ENCODE data around the gene APLP1. TPM values are rescaled to one million over a fixed set of nuclear protein-coding genes. Genes with fewer than 3 reads are reported as not detected.

Gene APLP1
- polyA plus RNA-seq, 2 of the 4 experiments (the other 2 are of a cell fraction) = 54.7 to 60.4 TPM

DNA sequence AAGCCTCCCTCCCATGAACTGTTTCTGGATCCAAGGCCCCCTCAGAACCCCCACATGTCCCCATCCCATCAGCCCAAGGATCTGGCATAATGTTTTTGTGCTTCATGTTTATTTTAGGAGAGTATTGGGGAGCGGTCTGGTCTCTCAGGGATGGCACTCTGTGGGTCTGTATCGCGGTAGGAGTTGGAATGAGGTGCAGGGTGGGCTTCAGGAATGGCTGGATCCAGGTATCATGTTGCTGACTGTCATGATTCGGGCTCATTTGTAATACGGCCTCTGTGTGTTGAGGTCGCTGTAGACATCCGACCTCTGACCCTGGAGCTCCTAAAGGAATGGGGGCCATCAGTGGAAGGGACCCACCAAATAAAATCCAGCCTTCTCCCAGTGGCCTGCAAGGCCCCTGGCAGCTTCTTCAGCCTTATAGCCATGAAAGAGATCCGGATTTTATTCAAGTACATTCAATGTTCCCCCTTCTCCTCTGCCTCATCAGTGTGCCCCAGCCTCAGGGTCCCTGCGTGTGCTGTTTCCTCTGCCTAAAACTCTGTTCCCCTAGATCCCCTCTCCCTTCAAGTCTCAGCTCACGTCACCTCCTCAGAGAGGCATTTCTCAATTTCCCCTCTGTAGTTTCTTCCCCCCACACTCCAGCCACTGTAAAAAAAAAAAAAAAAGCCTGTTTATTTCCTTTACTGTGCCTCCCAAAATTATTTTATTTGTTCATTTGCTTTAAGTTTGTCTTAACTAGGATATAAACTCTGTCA, 36.1 kb downstream of the APLP1 start:
- H3K9me3 ChIP-seq = no peaks in the 10 kb centered on the region
- CTCF ChIA-PET = interaction anchor here (1.4 to 4.9 kb wide), 6 partner anchors 9 to 69 kb away, joined by 5 to 29 read pairs (median 7); no protein-coding TSS in a partner anchor
- H3K27ac ChIP-seq = no peak overlapping the region
- no peak for TF ChIP-seq HES2 (IDR thresholded peaks at IDR 0.05)
- TF ChIP-seq RARB (CRISPR knock-in tag; IDR thresholded peaks at IDR 0.05) = no peak
- no peak for TF ChIP-seq EHF (CRISPR knock-in tag; IDR thresholded peaks at IDR 0.05)
- no peak for TF ChIP-seq HMGXB4 (CRISPR knock-in tag; IDR thresholded peaks at IDR 0.05; ENCODE audit: borderline replicate concordance)
- TF ChIP-seq HOXB5 (CRISPR knock-in tag; IDR thresholded peaks at IDR 0.05) = no peak
- no peak for TF ChIP-seq FOXS1 (CRISPR knock-in tag; IDR thresholded peaks at IDR 0.05)
- no peak for TF ChIP-seq NPAS2 (CRISPR knock-in tag; IDR thresholded peaks at IDR 0.05; ENCODE audit: borderline replicate concordance)
- TF ChIP-seq FOSB (CRISPR knock-in tag; IDR thresholded peaks at IDR 0.05) = no peak
- no peak for TF ChIP-seq CHD2 (IDR thresholded peaks at IDR 0.05; ENCODE audit: low read length, partially characterized antibody)
- TF ChIP-seq RCOR1 (IDR thresholded peaks at IDR 0.05; ENCODE audit: low read depth, low read length) = no peak
- no peak for TF ChIP-seq BHLHE40 (IDR thresholded peaks at IDR 0.05; ENCODE audit: low read depth, low read length)
- TF ChIP-seq KDM5A (IDR thresholded peaks at IDR 0.05) = no peak
- POLR2A ChIA-PET = interaction anchor here (0.7 kb wide), 1 partner anchor 266 kb away, joined by 5 read pairs; no protein-coding TSS in a partner anchor
- H3K4me1 ChIP-seq = peaks cover 27% of the 10 kb centered on the region
- ATAC-seq = no peak
- no peak for FAIRE-seq
- DNase-seq (ENCODE audit: low read depth in 1 of 2, low spot score in 1 of 2) = no peak
- 85% methylated on average over 10 of the region's 10 CpGs for WGBS (ENCODE audit: missing lambda C conversion rate)
- no peak overlapping the region for H3K4me2 ChIP-seq
- H3K4me3 ChIP-seq = no peak overlapping the region

DNA sequence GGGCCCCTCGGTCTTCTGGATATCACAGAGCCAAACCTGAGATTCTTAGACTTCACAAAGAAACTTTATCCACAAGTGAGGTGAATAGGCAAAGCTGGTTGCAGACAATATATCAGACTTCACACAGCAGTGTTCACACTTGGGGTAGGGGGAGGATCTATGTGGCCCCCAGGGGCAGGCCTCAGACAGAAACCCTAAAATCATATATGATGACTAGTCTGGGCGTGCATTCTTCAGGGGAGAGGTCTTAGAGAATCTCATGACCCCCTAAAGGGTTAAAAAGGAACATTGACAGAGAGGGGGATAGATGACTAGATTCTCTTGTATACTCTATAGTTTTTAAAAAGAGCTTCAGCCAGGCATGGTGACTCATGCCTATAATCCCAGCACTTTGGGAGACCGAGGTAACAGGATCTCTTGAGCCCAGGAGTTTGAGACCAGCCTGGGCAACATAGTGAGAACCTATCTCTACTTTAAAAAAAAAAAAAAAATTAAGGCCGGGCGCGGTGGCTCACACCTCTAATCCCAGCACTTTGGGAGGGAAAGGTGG, 36.9 kb downstream of the APLP1 start:
- Histone ChIP-seq H3K9me3 (no peaks in the 10 kb centered on the region), H3K27ac (no peak overlapping the region), H3K4me1 (peaks cover 27% of the 10 kb centered on the region), H3K4me3 (no peak overlapping the region), H3K4me2 (no peak overlapping the region)
- no peak for DNase-seq (ENCODE audit: low read depth in 1 of 2, low spot score in 1 of 2)
- 73% methylated on average over 6 of the region's 6 CpGs for WGBS (ENCODE audit: missing lambda C conversion rate)
- POLR2A ChIA-PET = interaction anchor here (0.7 kb wide), 1 partner anchor 8 kb away, joined by 3 read pairs; no protein-coding TSS in a partner anchor
- ATAC-seq = no peak
- no peak for FAIRE-seq
- TF ChIP-seq, protein P1, sequence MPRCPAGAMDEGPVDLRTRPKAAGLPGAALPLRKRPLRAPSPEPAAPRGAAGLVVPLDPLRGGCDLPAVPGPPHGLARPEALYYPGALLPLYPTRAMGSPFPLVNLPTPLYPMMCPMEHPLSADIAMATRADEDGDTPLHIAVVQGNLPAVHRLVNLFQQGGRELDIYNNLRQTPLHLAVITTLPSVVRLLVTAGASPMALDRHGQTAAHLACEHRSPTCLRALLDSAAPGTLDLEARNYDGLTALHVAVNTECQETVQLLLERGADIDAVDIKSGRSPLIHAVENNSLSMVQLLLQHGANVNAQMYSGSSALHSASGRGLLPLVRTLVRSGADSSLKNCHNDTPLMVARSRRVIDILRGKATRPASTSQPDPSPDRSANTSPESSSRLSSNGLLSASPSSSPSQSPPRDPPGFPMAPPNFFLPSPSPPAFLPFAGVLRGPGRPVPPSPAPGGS (IDR thresholded peaks at IDR 0.05) = no peak
- TF ChIP-seq FOSL2 (IDR thresholded peaks at IDR 0.05) = no peak
- TF ChIP-seq FOSL2 (CRISPR knock-in tag; IDR thresholded peaks at IDR 0.05) = peak; percentile 53
- CTCF ChIA-PET = interaction anchor here (0.6 to 4.9 kb wide), 7 partner anchors 10 to 368 kb away, joined by 3 to 29 read pairs (median 6); no protein-coding TSS in a partner anchor

DNA sequence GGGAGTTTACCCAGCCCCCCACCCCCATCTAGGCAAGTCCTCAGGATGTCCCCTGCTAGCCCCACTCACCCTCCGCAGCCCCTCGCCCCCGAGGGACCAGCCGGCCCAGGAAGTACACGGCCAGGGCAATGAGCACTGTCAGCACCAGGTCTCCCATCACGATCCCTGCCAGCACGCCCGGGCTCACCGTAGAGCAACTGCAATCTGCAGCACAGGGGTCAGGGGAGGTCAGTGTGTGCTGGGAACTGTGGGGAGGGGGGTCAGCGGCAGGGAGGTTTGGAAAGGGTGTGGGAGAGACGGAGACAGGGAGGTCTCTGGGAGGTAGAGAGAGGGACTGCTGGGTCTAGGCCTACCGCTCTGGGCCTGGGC, 39.0 kb downstream of the APLP1 start:
- 94% methylated on average over 11 of the region's 12 CpGs for WGBS (ENCODE audit: missing lambda C conversion rate)
- ATAC-seq = no peak
- no peak for FAIRE-seq

More for the DNA sequence above, 39.0 kb downstream of the APLP1 start:
- DNase-seq (ENCODE audit: low read depth in 1 of 2, low spot score in 1 of 2) = no peak
- POLR2A ChIA-PET = no interaction called here
- Histone ChIP-seq H3K4me1 (peaks cover 14% of the 10 kb centered on the region; the same call in 2 of the 3 replicates), H3K4me3 (no peak overlapping the region), H3K9me3 (no peaks in the 10 kb centered on the region), H3K27ac (no peak overlapping the region), H3K4me2 (no peak overlapping the region)
- TF ChIP-seq HOXB5 (CRISPR knock-in tag; IDR thresholded peaks at IDR 0.05) = no peak
- 0 out of 2 replicates have a peak, but pooled peaks have one; percentile 22 for TF ChIP-seq POLR2A (IDR thresholded peaks at IDR 0.05; ENCODE audit: low read length)
- no peak for TF ChIP-seq CHD4 (IDR thresholded peaks at IDR 0.05; ENCODE audit: borderline replicate concordance)
- CTCF ChIA-PET = interaction anchor here (1.3 to 4.9 kb wide), 2 partner anchors 11 to 24 kb away, joined by 4 to 29 read pairs; no protein-coding TSS in a partner anchor
